ENCODE data around the gene RABGAP1L.
A peak's percentile ranks its signal among the peaks of the same experiment; 100 is the strongest.

Gene RABGAP1L

DNA sequence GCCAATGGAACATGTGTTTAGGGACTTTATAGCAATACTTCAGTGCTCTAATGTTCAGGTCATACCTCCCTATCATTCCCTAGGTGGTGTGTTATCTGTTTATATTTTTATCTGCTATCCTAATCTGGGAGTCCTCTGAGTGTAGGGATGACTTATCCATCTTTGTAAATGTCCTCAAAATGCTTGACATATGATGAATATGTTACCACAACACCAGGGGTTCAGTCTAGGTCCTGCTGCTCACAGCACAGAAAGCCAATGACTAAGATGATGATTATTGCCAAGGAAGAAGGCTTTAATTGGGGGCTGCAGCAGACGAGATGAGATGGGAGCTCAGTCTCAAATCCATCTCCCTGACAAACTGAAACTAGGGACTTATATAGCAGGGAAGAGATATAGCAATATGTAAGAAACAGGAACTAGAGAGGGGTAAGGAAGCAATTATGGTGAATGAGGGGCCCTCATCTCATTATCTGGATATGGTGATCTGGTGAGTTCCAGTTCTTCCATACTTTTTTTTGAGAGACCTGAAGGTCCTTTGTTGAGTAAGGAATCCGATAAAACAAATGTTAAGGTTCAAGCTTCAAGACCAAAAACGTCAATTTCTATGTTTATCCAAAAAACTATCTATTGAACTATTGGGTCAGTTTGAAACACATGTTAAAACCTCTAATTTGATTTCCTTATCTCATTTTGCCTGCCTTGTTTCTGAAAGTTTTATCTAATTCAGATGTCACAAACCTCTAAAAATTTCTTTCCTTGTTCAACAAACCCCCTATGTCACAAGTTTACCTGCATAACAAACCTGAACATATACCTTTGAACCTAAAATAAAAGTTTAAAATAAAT is 583.7 kb downstream of the RABGAP1L start:
- TF ChIP-seq ZNF350 (tag by site-specific recombination; IDR thresholded peaks at IDR 0.05) (no peak), ZNF558 (tag by site-specific recombination; IDR thresholded peaks at IDR 0.05) (no peak), ZBTB17 (tag by site-specific recombination; IDR thresholded peaks at IDR 0.05) (no peak), ZNF76 (tag by site-specific recombination; IDR thresholded peaks at IDR 0.05; ENCODE audit: borderline replicate concordance, low read depth) (no peak), ZNF16 (tag by site-specific recombination; IDR thresholded peaks at IDR 0.05; ENCODE audit: low read depth) (no peak), ZSCAN30 (tag by site-specific recombination; IDR thresholded peaks at IDR 0.05) (no peak), ZNF112 (tag by site-specific recombination; IDR thresholded peaks at IDR 0.05) (no peak), ZNF768 (tag by site-specific recombination; IDR thresholded peaks at IDR 0.05) (no peak), ZNF366 (tag by site-specific recombination; conservative IDR thresholded peaks at IDR 0.05) (no peak), ZFP3 (tag by site-specific recombination; IDR thresholded peaks at IDR 0.05; ENCODE audit: low read depth) (no peak), ZNF658 (tag by site-specific recombination; IDR thresholded peaks at IDR 0.05) (no peak), ZNF354C (tag by site-specific recombination; IDR thresholded peaks at IDR 0.05; ENCODE audit: borderline replicate concordance, low read depth) (no peak), ZNF266 (tag by site-specific recombination; IDR thresholded peaks at IDR 0.05; ENCODE audit: low read depth) (no peak), GLI4 (tag by site-specific recombination; IDR thresholded peaks at IDR 0.05) (no peak), ZNF548 (tag by site-specific recombination; IDR thresholded peaks at IDR 0.05) (no peak)
- TF ChIP-seq, protein P1, sequence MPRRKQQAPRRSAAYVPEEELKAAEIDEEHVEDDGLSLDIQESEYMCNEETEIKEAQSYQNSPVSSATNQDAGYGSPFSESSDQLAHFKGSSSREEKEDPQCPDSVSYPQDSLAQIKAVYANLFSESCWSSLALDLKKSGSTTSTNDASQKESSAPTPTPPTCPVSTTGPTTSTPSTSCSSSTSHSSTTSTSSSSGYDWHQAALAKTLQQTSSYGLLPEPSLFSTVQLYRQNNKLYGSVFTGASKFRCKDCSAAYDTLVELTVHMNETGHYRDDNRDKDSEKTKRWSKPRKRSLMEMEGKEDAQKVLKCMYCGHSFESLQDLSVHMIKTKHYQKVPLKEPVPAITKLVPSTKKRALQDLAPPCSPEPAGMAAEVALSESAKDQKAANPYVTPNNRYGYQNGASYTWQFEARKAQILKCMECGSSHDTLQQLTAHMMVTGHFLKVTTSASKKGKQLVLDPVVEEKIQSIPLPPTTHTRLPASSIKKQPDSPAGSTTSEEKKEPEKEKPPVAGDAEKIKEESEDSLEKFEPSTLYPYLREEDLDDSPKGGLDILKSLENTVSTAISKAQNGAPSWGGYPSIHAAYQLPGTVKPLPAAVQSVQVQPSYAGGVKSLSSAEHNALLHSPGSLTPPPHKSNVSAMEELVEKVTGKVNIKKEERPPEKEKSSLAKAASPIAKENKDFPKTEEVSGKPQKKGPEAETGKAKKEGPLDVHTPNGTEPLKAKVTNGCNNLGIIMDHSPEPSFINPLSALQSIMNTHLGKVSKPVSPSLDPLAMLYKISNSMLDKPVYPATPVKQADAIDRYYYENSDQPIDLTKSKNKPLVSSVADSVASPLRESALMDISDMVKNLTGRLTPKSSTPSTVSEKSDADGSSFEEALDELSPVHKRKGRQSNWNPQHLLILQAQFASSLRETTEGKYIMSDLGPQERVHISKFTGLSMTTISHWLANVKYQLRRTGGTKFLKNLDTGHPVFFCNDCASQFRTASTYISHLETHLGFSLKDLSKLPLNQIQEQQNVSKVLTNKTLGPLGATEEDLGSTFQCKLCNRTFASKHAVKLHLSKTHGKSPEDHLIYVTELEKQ (tag by site-specific recombination; IDR thresholded peaks at IDR 0.05; ENCODE audit: borderline replicate concordance) = no peak
- TF ChIP-seq, protein P2, sequence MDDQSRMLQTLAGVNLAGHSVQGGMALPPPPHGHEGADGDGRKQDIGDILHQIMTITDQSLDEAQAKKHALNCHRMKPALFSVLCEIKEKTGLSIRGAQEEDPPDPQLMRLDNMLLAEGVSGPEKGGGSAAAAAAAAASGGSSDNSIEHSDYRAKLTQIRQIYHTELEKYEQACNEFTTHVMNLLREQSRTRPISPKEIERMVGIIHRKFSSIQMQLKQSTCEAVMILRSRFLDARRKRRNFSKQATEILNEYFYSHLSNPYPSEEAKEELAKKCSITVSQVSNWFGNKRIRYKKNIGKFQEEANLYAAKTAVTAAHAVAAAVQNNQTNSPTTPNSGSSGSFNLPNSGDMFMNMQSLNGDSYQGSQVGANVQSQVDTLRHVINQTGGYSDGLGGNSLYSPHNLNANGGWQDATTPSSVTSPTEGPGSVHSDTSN (CRISPR knock-in tag; IDR thresholded peaks at IDR 0.05) = no peak
- Histone ChIP-seq H3K9me3 (ENCODE audit: control insufficient read depth, insufficient read depth, low read depth, low read length) (no peaks in the 10 kb centered on the region), H3K36me3 (ENCODE audit: control insufficient read depth in 2 of 2, insufficient read depth in 1 of 2, low read length in 2 of 2) (no peaks in the 10 kb centered on the region), H3K4me1 (ENCODE audit: control insufficient read depth, insufficient read depth, low read length) (no peaks in the 10 kb centered on the region), H3K4me3 (ENCODE audit: low read depth, low read length) (no peak overlapping the region), H3K27ac (ENCODE audit: extremely low read depth, low read depth, low read length) (no peak overlapping the region)
- CTCF ChIA-PET = interaction anchor here (0.6 to 7.0 kb wide), 14 partner anchors 9 to 1256 kb away, joined by 3 to 76 read pairs (median 3); no protein-coding TSS in a partner anchor
- POLR2A ChIA-PET = no interaction called here

DNA sequence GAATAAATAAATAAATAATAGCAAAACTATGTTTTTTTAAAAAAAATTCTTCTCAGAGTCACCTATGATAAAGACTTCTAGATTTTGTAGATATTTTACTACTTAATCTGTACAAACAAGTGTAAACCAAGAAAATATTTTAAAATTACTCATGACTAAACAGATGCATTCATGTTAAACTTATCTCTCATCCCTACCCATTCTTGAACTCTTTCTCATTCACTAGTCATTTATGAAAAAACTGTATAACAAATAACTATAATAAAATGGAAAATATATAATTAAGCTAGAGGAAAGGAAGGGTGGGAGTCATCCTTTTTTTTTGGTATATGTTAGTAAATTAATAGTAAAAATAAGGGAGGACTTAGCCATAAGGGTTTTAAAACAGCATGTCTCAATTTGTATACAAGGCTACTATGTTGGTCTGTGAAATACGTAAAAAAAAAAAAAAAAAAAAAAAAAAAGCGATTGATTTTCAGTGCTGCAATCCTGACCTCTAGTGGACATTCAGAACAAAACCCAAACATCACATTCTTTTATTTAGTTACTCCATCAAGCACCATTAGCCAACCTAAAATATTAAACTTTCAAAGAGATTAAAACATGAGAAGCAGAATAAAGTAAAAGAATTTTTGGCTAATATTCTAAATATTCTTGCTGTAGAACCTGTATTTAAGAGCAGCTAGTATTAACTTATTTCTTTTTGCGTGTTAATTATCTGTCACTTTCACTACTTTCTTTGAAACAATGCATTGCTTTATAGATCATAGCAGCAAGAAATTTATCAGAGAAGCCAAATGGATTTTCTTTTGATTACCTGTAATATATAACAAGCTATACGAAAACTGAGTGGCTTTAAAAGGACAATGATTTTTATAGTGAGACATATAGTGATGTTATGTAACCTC is 584.6 kb downstream of the RABGAP1L start:
- H3K36me3 ChIP-seq (ENCODE audit: control insufficient read depth in 2 of 2, insufficient read depth in 1 of 2, low read length in 2 of 2) = no peaks in the 10 kb centered on the region
- H3K4me3 ChIP-seq (ENCODE audit: low read depth, low read length) = no peak overlapping the region
- H3K4me1 ChIP-seq (ENCODE audit: control insufficient read depth, insufficient read depth, low read length) = no peaks in the 10 kb centered on the region
- CTCF ChIA-PET = interaction anchor here (0.6 to 7.0 kb wide), 20 partner anchors 11 to 1257 kb away, joined by 3 to 76 read pairs (median 3); no protein-coding TSS in a partner anchor
- no peaks in the 10 kb centered on the region for H3K9me3 ChIP-seq (ENCODE audit: control insufficient read depth, insufficient read depth, low read depth, low read length)
- no peak overlapping the region for H3K27ac ChIP-seq (ENCODE audit: extremely low read depth, low read depth, low read length)
- POLR2A ChIA-PET = no interaction called here
- TF ChIP-seq, protein P3, sequence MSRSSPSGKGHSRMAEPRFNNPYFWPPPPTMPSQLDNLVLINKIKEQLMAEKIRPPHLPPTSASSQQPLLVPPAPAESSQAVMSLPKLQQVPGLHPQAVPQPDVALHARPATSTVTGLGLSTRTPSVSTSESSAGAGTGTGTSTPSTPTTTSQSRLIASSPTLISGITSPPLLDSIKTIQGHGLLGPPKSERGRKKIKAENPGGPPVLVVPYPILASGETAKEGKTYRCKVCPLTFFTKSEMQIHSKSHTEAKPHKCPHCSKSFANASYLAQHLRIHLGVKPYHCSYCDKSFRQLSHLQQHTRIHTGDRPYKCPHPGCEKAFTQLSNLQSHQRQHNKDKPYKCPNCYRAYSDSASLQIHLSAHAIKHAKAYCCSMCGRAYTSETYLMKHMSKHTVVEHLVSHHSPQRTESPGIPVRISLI (tag by site-specific recombination; IDR thresholded peaks at IDR 0.05) = peak; percentile 97
- TF ChIP-seq, protein P4, sequence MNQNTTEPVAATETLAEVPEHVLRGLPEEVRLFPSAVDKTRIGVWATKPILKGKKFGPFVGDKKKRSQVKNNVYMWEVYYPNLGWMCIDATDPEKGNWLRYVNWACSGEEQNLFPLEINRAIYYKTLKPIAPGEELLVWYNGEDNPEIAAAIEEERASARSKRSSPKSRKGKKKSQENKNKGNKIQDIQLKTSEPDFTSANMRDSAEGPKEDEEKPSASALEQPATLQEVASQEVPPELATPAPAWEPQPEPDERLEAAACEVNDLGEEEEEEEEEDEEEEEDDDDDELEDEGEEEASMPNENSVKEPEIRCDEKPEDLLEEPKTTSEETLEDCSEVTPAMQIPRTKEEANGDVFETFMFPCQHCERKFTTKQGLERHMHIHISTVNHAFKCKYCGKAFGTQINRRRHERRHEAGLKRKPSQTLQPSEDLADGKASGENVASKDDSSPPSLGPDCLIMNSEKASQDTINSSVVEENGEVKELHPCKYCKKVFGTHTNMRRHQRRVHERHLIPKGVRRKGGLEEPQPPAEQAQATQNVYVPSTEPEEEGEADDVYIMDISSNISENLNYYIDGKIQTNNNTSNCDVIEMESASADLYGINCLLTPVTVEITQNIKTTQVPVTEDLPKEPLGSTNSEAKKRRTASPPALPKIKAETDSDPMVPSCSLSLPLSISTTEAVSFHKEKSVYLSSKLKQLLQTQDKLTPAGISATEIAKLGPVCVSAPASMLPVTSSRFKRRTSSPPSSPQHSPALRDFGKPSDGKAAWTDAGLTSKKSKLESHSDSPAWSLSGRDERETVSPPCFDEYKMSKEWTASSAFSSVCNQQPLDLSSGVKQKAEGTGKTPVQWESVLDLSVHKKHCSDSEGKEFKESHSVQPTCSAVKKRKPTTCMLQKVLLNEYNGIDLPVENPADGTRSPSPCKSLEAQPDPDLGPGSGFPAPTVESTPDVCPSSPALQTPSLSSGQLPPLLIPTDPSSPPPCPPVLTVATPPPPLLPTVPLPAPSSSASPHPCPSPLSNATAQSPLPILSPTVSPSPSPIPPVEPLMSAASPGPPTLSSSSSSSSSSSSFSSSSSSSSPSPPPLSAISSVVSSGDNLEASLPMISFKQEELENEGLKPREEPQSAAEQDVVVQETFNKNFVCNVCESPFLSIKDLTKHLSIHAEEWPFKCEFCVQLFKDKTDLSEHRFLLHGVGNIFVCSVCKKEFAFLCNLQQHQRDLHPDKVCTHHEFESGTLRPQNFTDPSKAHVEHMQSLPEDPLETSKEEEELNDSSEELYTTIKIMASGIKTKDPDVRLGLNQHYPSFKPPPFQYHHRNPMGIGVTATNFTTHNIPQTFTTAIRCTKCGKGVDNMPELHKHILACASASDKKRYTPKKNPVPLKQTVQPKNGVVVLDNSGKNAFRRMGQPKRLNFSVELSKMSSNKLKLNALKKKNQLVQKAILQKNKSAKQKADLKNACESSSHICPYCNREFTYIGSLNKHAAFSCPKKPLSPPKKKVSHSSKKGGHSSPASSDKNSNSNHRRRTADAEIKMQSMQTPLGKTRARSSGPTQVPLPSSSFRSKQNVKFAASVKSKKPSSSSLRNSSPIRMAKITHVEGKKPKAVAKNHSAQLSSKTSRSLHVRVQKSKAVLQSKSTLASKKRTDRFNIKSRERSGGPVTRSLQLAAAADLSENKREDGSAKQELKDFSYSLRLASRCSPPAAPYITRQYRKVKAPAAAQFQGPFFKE (tag by site-specific recombination; IDR thresholded peaks at IDR 0.05; ENCODE audit: borderline replicate concordance) = no peak
- TF ChIP-seq ZNF660 (tag by site-specific recombination; IDR thresholded peaks at IDR 0.05) (no peak), ZNF837 (tag by site-specific recombination; IDR thresholded peaks at IDR 0.05) (no peak)

All from HEK293 (cell line).